GM19238 (cell line): ENCODE results near the gene C1orf167.

Experiments used
- DNase-seq: peaks from one replicate; pipeline ENCODE4 v3.0.0; 2011; ENCODE audit warnings: low spot score; ENCODE audit not compliant: insufficient read length

The C1orf167 gene

GRCh38 chr1:11761285-11761684 lies 708 bp upstream of the C1orf167 start:
- DNase-seq = no peak

- no peak for DNase-seq
These were observed 2.1 kb downstream of the C1orf167 start for GRCh38 chr1:11764115-11764514.

- no peak for DNase-seq
These were observed 2.5 kb downstream of the C1orf167 start for GRCh38 chr1:11764519-11764918.

- DNase-seq = no peak
These were observed 3.9 kb downstream of the C1orf167 start for GRCh38 chr1:11765661-11766428.

- DNase-seq = no peak
These were observed 4.4 kb downstream of the C1orf167 start for GRCh38 chr1:11766429-11766776.

- DNase-seq = no peak
These were observed 6.1 kb downstream of the C1orf167 start for GRCh38 chr1:11767922-11768704.

GRCh38 chr1:11768821-11769220 lies 6.8 kb downstream of the C1orf167 start:
- DNase-seq = no peak

- no peak for DNase-seq
These were observed 7.3 kb downstream of the C1orf167 start for GRCh38 chr1:11769274-11769673.

- DNase-seq = no peak
These were observed 8.0 kb downstream of the C1orf167 start for GRCh38 chr1:11770011-11770410.

- DNase-seq = no peak
These were observed 9.6 kb downstream of the C1orf167 start for GRCh38 chr1:11771481-11772043.

GRCh38 chr1:11772458-11772857 lies 10.5 kb downstream of the C1orf167 start:
- no peak for DNase-seq

GRCh38 chr1:11774753-11775152 lies 12.8 kb downstream of the C1orf167 start:
- no peak for DNase-seq

- no peak for DNase-seq
These were observed 15.8 kb downstream of the C1orf167 start for GRCh38 chr1:11777658-11778322.

- DNase-seq = no peak
These were observed 16.3 kb downstream of the C1orf167 start for GRCh38 chr1:11778336-11778735.

GRCh38 chr1:11778844-11779623 lies 17.0 kb downstream of the C1orf167 start:
- DNase-seq = no peak

- no peak for DNase-seq
These were observed 17.9 kb downstream of the C1orf167 start for GRCh38 chr1:11779715-11780379.

GRCh38 chr1:11780380-11781147 lies 18.6 kb downstream of the C1orf167 start:
- no peak for DNase-seq

- no peak for DNase-seq
These were observed 19.3 kb downstream of the C1orf167 start for GRCh38 chr1:11781297-11781696.

- no peak for DNase-seq
These were observed 20.2 kb downstream of the C1orf167 start for GRCh38 chr1:11782127-11782708.
